Suprapubic skin (tissue), 3 donors: ENCODE results near the gene SLC22A3.

Source experiments
- CTCF ChIP-seq, 2 donors: fragments of 200-600 bp in 1 of 2; fragments of 450-650 bp in 1 of 2; sonication (generic) in 1 of 2; IDR thresholded peaks; one replicate each; pipeline ENCODE4 v1.5.1; 2016 to 2019; ENCODE audit warnings: antibody characterized with exemption in 2 of 2, mild to moderate bottlenecking in 1 of 2, moderate library complexity in 1 of 2
- EP300 ChIP-seq: sonication (generic); formaldehyde crosslinking; IDR thresholded peaks from one replicate; pipeline ENCODE4 v1.6.1; 2017; ENCODE audit warnings: antibody characterized with exemption
- POLR2A ChIP-seq, 2 donors: fragments of 450-650 bp; IDR thresholded peaks; one replicate each; pipeline ENCODE4 v1.6.1; 2017; ENCODE audit warnings: antibody characterized with exemption in 2 of 2, mild to moderate bottlenecking in 2 of 2, moderate library complexity in 2 of 2

- TF ChIP-seq CTCF (IDR thresholded peaks at IDR 0.05) (no peak), POLR2A (IDR thresholded peaks at IDR 0.05) (no peak), EP300 (no peak)
These were observed 46.5 kb downstream of the SLC22A3 start for GRCh38 chr6:160394654-160395035.
